Measurements from ENCODE around the gene PRR12.

GRCh38 chr19:49588365-49589122 is 2.4 kb upstream of the PRR12 start:
- TF ChIP-seq CTCF (IDR thresholded peaks at IDR 0.05 in 2 of 3, conservative IDR thresholded peaks at IDR 0.05 in 1 of 3; ENCODE audit: insufficient read depth in 2 of 3, low read depth in 1 of 3, low read length in 3 of 3) = no peak
- TF ChIP-seq PHF20 (IDR thresholded peaks at IDR 0.05; ENCODE audit: partially characterized antibody) = no peak
- no peak for TF ChIP-seq ZNF133 (CRISPR knock-in tag; IDR thresholded peaks at IDR 0.05)
- TF ChIP-seq FOXM1 (IDR thresholded peaks at IDR 0.05; ENCODE audit: low read depth) = no peak
- no peak for TF ChIP-seq FOXM1 (CRISPR knock-in tag; IDR thresholded peaks at IDR 0.05; ENCODE audit: low read depth)
- TF ChIP-seq TCF7L2 (IDR thresholded peaks at IDR 0.05; ENCODE audit: low read depth, low read length) = no peak
- TF ChIP-seq KAT8 (IDR thresholded peaks at IDR 0.05; ENCODE audit: low read depth) = no peak
- TF ChIP-seq, protein P1, sequence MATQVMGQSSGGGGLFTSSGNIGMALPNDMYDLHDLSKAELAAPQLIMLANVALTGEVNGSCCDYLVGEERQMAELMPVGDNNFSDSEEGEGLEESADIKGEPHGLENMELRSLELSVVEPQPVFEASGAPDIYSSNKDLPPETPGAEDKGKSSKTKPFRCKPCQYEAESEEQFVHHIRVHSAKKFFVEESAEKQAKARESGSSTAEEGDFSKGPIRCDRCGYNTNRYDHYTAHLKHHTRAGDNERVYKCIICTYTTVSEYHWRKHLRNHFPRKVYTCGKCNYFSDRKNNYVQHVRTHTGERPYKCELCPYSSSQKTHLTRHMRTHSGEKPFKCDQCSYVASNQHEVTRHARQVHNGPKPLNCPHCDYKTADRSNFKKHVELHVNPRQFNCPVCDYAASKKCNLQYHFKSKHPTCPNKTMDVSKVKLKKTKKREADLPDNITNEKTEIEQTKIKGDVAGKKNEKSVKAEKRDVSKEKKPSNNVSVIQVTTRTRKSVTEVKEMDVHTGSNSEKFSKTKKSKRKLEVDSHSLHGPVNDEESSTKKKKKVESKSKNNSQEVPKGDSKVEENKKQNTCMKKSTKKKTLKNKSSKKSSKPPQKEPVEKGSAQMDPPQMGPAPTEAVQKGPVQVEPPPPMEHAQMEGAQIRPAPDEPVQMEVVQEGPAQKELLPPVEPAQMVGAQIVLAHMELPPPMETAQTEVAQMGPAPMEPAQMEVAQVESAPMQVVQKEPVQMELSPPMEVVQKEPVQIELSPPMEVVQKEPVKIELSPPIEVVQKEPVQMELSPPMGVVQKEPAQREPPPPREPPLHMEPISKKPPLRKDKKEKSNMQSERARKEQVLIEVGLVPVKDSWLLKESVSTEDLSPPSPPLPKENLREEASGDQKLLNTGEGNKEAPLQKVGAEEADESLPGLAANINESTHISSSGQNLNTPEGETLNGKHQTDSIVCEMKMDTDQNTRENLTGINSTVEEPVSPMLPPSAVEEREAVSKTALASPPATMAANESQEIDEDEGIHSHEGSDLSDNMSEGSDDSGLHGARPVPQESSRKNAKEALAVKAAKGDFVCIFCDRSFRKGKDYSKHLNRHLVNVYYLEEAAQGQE (IDR thresholded peaks at IDR 0.05; ENCODE audit: borderline replicate concordance) = no peak
- TF ChIP-seq, protein P1 (CRISPR knock-in tag; IDR thresholded peaks at IDR 0.05; ENCODE audit: low read depth) = no peak
- no peak for TF ChIP-seq TCF15 (CRISPR knock-in tag; IDR thresholded peaks at IDR 0.05)
- no peak for TF ChIP-seq HNRNPK (IDR thresholded peaks at IDR 0.05; ENCODE audit: low read depth, low read length, poor library complexity, severe bottlenecking)
- TF ChIP-seq GABPA (tag; conservative IDR thresholded peaks at IDR 0.05; ENCODE audit: low read depth) = no peak
- no peak for TF ChIP-seq ZBTB1 (CRISPR knock-in tag; IDR thresholded peaks at IDR 0.05; ENCODE audit: borderline replicate concordance, low read depth)
- no peak for TF ChIP-seq ZBTB7A (IDR thresholded peaks at IDR 0.05; ENCODE audit: borderline replicate concordance, control insufficient read depth, low read depth, low read length)
- no peak for TF ChIP-seq FOXK2 (conservative IDR thresholded peaks at IDR 0.05 in 1 of 2, IDR thresholded peaks at IDR 0.05 in 1 of 2; ENCODE audit: low read depth in 2 of 2)
- TF ChIP-seq NFIC (IDR thresholded peaks at IDR 0.05) = no peak

Measured in K562 (cell line).